Stromal cell of bone marrow (primary cell): ENCODE data around the gene CNN3.
A peak's percentile ranks its signal among the peaks of the same experiment; 100 is the strongest.
"Not testable (repeated sequence)": the region's sequence is repeated elsewhere in the genome, so short reads cannot be mapped to it uniquely, and the experiment has no call there.

Experiments used
- DNase-seq: peaks from one replicate; pipeline ENCODE4 v3.0.0-alpha.2; 2012; ENCODE audit warnings: low read depth

The CNN3 gene

DNA sequence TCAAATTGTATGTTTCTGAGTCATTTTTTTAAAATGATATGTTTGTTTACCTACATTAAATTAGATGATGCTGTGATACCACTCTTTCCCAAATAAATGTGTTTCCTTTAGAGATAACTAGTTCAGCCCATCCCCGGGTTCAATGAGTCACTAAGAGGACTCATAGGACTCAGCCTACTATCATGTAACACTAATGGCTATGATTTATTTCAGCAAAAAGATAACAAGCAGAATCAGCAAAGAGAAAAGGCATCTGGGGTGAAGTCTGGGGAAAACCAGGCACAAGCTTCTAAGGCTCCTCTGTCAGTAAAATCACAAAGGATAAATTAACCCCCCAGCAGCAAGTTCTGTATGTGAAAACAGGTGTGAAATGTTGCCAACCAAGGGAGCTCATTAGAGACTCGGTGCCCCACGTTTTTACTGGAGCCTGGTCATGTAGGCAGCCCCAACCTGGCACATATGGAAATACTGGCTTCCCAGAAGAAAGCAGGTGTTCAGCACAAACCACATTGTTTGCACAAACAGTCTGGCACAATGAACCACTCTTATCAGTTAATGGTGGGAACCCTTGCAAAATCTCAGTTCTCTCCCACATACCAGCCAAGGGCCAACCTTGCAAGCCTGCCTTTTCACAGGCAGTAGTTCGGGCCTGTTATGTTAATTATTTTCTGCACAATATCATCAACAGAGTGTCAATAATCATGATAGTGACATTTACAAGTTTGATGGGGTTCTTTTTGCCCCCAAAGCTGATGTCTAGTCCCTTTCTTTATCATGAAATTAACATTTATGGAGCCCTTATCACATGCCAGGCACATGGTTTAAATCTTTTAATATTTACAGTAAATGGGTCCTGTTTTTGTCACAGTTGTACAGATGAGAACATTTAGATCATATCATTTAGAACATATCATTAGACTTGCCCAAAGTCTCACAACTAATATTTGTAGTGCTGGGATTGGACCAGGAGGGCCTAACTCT, 23.1 kb upstream of the CNN3 start:
- DNase-seq: peak; percentile 25

DNA sequence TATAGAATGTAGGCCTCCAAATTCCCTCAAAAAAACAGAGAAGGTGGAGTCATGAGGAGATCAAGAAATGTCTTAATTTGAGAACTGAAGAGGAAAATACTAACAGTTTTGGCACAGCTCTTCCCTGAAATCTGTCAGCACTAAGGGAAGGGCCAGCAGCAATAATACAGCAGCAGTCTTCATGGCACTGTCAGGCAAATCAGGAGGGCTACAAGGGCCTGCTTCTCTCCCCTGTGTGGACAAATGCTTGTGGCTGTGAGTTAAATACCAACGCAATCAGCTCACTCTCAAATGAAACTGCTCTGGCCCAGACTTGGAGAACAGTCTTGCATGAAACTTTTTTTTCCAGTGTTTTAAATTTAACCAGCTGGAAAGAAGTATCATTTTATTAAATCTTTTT, 20.5 kb upstream of the CNN3 start:
- DNase-seq: peak; percentile 69

DNA sequence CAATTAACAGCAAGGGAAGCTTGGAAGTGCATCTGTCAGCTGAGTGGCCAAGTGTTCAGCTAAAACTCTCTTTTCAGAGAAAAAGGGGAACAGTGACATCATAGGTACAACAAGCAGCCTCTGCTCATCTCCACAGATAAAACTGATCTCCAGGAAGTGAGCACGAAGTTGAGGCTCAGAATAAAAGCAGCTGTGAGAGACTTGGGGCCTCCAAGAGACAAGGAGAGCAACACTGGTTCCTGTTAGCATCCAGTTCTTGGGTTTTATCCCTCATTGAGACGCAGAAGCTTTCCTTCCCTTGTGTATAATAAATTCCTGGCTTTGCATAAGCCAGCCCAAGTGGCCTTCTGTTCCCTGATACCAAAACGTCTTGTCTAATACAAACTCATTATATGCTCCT, 20.0 kb upstream of the CNN3 start:
- DNase-seq: no peak

DNA sequence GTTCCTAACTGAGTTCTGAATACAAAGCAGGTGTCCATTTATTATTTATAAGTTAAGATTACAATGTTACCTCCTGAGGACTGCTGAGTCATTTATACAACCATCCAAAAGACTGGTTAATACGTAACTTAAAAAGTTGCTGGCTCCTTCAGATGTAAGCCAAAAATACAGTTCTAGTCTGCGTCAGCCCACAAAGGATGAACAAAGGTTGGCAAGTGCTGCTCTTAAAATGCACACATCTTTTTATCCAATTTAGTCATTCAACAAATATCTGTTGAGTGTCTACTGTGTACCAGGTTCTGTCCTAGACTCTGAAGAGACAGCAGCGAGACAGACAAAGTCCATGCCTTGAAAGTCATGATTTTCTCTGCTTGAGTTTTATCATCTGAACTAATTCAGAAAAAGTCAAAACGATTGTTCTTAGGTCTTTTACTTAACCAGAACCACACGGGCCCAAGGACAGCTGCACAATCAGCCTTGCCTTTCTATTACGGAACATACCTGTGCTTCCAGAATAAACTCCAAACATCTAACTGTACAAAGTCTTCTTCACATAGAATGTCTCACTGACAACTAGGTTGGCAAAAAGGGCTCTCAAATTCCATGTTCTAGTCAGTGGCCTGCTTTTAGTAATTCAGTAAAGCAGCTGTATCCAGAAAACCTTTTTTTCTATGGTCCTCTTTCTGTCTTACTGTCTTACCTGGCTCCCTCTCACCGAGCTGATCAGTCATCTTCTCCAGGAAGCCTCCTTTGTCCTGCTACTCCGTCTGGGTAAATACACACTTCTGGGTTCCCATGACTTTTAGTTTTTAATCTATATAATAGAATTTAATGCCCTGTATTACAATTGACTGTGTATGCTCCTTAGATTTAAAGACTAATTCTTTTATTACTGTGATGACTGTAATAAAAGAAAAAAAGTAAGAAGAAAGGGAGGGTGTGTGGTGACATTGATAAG, 15.5 kb upstream of the CNN3 start:
- DNase-seq: no peak

DNA sequence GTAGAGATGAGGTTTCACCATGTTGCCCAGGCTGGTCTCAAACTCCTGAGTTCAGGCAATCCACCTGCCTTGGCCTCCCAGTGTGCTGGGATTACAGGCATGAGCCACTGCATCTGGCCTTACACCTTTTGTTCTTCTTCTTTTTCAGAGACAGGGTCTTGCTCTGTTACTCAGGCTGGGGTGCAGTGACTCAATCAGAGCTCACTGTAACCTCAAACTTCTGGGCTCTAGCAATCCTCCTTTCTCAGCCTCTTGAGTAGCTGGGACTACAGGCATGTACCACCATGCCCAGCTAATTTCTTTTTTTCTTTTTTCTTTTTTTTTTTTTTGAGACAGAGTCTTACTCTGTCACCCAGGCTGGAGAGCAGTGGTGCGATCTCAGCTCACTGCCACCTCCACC, 14.6 kb upstream of the CNN3 start:
- not testable (repeated sequence) for DNase-seq

DNA sequence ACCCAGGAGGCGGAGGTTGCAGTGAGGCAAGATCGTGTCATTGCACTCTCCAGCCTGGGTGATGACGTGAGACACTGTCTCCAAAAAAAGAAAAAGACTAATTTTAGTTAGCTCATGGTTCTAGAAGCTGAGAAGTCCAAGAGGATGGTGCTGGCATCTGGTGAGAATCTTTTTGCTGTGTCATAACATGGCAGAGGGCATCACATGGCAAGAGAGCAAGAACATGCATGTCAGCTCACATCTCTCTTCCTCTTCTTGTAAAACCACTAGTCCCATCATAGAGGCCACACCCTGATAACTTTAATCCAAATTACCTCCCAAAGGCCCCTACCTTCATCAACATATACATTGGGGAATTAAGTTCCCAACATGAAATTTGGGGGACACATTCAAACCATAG, 13.8 kb upstream of the CNN3 start:
- no peak for DNase-seq

DNA sequence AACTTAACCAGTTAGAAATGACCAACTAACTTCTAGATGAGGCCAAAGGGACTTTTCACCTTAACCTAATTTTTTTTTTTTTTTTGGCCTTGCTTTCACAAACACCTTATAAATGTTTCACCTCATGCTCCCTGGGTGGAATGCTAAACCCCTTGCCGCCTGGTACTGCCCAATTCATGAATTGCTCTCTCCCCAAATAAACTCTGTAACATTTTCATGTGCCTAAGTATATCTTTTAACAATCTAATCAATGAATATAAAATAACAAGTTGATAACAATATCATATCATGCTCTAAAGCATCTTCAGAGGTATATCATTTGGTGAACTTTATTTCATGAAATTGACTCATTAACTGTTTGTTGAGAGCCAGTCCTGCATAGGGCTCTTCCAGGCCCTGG, 10.9 kb upstream of the CNN3 start:
- no peak for DNase-seq

DNA sequence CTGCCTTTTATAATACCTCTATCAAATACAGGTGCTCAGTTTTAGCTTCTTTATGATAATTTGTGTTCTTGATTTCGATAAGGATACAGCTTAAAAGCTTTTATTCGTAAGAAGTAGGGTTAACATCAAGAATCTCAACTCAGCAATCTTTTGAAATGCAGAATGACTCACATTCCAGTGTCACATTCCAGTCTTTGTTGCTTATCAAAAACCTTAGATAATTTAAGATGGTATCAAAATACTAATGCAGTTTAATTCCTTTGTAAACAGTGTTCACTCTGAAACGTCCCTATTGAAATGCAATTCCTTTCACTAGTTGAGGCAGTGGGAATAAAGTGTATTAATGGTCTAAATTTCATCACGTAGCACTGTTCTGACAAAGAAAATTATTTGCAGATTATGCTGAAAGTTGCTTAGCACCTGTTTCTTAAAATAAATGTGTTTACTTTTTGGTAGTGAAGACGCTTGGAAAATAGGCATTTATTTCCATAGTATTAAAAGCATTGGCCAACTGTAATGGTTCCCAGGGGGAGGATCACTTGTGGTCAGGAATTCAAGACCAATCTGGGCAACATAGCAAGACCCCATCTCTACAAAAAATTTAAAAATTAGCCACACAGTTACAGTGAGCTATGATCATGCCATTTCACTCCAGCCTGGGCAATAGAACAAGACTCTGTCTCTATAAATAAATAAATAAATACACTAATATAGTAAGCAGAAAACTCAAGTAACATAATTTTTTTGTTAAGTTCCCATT, 10.1 kb upstream of the CNN3 start:
- no peak for DNase-seq

DNA sequence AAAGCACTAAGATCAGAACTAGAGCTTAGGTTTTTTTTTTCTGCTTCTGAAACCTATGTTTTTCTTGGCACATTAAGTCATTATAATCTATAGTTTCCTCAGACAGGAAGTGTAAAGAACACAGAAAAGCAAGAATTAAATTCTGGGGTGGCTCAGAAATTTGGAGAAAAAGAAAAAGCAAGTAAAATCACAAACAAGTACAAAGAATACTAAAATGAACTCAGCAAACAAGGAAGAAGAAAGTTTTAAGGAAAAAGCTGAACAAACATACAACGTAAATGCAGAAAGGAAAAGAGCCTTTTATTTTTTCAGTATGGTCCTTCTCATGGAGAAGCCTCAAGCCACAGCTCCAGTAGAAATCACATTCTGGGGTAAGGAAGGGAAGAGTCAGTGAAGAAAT, 8.6 kb upstream of the CNN3 start:
- DNase-seq: no peak

DNA sequence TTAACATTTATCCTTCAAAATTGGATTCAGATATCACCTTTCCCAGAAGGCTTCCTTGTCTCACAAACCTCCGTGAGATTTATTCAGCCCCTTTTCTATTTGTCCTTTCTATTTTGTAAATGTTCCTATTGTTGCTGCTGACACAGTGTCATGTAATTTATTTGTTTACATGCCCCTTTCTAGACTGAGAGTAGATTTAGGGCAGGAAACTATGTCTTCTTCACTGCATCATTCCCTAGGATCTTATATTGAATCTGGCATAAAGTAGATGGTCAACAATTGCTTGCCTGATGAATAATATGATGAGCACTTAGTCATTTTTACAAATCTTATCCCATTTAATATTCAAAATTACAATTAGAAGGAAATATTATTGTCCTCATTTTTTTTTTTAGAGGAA, 8.1 kb upstream of the CNN3 start:
- no peak for DNase-seq

DNA sequence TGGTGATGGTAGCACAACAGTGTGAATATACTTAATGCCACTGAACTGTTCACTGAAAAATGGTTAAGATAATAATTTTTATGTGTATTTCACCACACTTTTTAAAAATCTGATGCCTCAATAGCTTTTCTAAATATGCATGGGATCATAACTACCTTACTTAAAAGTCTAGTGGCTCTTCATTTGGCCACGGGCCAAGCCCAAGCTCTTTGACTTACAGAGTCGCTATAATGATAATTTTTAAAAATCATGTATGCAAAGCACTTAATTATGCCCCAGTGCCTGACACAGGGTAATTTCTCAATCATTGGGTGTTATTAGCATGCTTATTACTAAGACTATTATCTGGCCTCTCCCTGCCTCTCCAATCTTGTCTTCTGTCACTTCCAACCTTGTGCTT, 7.6 kb upstream of the CNN3 start:
- DNase-seq: no peak

DNA sequence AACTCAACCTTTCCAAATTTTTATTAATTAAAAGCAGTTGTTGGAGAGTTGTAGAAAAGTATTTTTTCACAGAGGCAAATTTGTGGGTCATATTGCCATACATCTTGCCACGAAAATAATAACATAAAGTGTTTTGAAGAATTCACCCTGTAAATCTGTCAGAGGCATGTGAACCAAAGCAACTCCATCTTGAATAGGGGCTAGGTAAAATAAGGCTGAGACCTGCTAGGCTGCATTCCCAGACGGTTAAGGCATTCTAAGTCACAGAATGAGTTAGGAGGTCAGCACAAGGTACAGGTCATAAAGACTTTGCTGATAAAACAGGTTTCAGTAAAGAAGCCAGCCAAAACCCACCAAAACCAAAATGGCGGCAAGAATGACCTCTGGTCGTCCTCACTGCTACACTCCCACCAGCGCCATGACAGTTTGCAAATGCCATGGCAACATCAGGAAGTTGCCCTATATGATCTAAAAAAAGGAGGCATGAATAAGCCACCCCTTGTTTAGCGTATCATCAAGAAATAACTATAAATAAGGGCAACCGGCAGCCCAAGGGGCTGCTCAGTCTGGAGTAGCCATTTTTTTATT, 4.4 kb upstream of the CNN3 start:
- no peak for DNase-seq

DNA sequence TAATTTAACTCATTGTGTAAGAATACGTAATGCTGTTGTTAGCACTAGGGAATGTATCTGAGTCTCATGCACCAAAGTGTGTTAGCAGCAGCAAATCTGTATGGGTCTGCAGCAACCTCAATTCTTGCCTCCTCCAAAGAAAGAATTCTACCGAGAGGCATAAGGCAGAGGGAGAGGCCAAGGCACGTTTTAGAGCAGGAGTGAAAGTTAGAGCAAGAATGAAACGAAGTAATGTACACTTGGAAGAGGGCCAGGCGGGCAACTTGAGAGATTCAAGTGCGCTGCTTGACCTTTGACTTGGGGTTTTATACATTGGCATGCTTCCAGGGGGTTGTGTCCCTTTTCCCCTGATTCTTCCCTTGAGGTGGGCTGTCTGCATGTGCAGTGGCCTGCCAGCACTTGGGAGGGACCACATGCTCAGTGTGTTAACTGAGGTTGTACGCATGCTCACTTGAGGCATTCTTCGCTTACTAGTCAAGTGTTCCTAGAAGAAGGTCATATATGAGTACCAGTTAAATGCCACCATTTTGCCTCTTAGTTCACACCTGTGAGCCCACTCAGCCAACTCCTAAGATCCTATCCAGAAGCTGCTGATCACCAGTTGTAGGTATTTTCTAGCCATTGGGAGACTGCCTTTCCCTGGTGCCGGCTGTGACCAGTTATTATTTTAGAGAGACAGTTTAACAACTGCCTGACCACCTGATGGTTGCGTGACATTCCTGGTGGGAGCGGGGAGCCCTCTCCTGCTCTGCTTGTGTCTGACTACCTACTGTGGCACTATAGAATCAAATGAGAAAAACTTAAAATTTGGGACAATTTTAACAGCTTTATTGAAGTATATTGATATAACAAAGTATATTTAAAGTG, 2.7 kb upstream of the CNN3 start:
- no peak for DNase-seq

DNA sequence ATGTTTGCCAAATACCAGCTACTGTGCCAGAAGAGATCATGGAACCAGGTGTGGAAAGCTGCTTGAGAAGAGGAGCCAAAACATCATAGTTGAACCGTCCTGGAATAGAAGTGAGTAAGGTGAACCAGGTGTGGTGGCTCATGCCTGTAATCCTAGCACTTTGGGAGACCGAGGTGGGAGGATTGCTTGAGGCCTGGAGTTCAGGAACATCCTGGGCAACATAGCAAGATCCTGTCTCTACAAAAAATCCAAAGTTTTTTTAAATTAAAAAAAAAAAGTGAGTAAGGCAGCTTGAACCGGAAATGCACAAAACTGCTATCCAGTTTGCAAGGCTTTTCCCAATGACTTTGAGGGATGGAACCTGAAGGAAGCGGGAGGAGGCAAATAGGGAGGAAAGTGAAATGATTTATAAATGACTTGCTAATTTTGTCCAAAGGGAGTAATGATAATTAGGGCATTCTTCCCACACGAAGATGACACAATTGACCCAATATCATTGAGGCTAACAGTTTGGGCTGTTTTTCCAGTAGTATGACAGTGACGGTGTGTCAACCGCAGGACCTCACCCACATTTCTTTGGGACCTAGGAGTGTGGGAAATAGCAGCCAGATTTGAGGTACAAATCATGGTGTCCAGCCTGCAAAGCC, 1.5 kb upstream of the CNN3 start:
- no peak for DNase-seq

DNA sequence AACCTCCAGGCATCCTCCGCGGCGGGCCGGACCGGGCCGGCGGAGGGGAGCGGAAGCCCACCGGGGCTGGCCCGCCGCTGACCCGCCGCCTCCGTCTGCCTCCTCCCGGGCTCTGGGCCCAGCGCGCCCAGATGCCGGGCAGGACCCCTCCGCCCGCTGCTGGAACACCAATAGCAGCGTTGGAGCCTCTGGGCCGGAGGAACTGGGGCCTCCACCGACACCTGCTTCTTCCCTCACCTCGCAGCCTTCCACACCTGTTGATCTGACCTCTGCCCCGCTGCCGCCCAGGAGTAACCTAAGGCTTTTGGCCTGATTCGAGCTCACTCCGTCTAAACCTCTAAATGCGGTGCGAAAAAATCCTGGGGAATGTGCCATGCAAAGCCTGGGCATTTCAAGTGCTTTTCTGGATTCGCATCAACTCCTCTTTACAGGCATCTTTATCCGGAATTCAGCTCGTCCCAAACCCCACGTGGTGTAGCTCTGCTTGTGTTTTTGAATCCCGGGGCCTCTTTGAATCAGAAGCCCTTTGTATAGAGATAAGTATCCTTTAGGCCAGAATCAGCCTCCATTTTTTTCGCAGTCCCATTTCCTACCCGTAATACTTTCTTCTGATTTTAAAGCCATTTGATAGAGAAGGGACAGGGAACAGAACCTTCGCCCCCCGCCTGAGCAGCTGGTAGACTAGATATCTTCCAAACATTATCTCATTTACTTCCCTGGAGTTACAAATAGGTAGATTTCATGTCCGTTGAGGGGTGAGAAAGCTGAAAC, 680 bp upstream of the CNN3 start:
- DNase-seq: no peak

DNA sequence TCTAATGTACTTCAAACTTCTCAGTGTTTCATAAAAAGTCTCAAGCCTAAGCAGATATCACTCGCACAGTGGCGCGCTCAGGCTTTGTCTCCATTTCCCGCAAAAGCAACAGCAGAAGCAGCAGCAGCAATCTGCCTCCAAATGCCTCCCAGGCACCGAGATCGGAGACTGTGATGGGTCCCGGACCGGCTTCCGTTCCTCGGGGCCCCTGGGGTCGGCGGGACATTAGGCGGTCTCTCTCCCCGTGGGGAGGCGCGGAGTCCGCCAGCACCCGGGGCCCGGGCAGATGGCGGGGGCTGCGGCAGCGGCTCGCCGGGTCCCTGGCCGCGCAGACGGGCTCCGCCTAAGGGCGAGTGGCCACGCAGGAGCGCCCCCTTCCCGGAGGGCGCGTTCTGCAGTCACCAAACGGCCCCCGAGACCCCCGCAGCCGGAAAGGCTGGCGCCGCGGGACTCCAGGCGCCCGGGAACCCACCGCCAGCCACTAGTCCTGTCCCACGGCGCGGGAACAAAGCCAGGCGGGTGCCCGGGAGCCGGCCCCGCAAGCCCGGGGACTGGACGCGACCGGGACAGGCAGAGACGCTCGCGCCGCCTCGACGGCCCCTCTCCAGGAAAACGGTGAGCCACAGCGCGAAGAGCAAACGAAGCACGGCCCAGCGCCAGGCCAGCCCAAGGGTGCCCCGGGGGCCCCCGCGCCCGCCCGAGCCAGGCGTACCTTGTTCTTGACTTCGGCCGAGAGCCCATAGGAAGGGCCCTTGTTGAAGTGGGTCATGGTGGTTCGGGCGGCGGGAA, 590 bp downstream of the CNN3 start:
- no peak for DNase-seq

DNA sequence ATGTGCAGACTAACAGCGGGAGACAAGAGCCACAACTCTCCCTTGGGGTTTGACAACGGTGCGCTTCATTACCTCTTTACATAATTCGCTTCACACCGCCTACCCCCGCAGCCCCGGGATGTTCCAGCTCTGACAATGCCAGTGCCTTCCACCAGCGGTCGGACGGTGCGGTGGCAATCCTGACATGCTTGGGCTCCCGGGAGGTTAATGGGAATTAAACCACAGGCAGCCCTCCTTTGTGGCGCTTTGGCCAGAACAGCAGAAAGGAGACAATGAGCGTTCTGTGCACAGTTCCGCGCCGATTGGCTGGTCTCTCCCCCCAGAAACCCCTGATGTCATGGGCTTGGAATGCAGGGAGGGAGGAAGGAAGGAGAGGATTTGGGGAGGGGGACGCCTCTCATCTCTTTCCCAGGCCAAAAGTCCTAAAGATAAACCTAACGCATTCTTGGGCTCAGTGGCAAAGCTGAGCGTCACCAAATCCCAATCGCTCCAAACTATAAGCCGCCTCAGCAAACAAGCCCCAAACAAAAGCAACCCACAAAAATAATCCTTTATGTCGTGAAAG, 1.3 kb downstream of the CNN3 start:
- DNase-seq: peak; percentile 67

DNA sequence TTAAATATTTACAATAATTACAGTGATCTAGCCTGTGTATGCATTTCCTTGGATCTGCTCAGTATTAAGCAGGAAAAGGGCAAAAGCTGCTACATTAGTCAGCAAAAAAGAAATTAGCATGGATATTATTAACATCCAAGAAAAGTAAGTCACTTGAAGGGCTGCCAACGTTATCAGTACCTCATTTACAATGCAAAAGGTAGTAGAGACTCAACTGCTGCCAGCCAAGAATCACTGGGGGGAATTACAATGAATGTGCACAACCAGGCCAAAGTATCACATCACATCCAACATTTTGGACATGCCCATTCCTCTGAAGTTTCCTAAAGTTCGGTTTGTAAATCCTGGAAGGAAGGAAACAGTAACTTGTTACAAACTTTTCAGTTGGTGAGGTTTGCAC, 1.9 kb downstream of the CNN3 start:
- no peak for DNase-seq
